Retinal pigment epithelial cell (primary cell): ENCODE results near the gene CCDC34.

Experiments
- DNase-seq: peaks from one replicate; pipeline ENCODE4 v3.0.0-alpha.2; 2010; ENCODE audit warnings: low read depth
- H3K4me3 ChIP-seq: 2 replicates; pipeline ENCODE4 v1.5.1; 2011; ENCODE audit warnings: mild to moderate bottlenecking, low read length, control low read depth, moderate library complexity
- TF ChIP-seq, protein P1 (sequence below): conservative IDR thresholded peaks from 2 replicates; pipeline ENCODE4 v1.5.1; 2011; ENCODE audit warnings: low read depth, low read length, control low read depth, inconsistent platforms

Gene CCDC34

DNA sequence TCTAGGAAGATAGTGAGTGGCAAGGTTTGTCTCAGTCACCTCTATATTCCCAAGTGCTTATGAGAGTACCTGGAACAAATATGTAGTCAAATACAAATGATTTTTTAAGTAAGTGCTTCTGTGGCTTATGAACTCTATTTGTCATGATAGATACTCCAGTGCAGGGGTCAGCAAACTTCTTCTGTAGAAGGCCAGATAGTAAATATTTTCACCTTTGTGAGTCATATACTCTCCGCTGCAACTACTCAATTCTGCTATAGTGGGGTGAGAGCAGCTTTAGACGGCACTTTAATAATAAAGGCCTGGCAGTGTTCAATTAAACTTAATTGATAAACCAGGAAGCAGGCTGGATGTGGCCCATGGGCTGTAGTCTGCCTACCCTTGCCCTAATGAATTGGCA is 12.4 kb upstream of the CCDC34 start:
- no peak overlapping the region for H3K4me3 ChIP-seq
- no peak for DNase-seq
- TF ChIP-seq, protein P1, sequence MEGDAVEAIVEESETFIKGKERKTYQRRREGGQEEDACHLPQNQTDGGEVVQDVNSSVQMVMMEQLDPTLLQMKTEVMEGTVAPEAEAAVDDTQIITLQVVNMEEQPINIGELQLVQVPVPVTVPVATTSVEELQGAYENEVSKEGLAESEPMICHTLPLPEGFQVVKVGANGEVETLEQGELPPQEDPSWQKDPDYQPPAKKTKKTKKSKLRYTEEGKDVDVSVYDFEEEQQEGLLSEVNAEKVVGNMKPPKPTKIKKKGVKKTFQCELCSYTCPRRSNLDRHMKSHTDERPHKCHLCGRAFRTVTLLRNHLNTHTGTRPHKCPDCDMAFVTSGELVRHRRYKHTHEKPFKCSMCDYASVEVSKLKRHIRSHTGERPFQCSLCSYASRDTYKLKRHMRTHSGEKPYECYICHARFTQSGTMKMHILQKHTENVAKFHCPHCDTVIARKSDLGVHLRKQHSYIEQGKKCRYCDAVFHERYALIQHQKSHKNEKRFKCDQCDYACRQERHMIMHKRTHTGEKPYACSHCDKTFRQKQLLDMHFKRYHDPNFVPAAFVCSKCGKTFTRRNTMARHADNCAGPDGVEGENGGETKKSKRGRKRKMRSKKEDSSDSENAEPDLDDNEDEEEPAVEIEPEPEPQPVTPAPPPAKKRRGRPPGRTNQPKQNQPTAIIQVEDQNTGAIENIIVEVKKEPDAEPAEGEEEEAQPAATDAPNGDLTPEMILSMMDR: no peak

DNA sequence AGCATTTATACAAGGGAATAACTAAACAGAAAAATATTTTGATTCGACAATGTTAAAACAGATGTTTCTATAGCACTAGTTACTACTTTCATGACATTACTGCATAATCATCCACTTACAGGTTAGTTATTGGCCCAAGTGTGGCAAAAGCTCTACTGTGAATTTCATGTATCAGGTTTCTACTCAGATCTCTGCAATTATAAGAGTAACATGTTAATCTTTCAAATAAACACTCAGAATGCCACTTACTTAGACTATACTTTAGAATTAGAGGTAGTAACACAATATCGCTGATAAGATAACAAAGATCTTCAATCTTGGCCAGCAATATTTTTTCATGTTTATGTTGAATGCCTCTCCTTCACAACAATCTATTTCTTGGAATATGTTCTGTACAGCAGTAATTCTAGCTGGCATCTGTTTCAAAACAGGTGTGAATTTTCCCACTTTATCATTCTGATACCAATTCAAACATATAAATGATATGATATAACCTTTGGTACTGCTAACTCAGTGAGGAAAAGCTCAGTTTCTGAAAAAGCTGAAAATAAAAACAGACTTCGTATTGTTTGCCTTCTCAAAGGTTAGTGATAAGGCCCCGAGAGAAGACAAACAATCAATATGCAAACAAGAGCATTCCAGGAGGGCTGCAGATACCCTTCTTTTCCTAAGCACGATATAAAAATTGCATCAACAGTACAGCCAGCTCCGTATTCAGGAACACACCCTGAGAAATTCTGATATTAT is 11.0 kb upstream of the CCDC34 start:
- no peak for DNase-seq
- H3K4me3 ChIP-seq: no peak overlapping the region
- TF ChIP-seq, protein P1: no peak

DNA sequence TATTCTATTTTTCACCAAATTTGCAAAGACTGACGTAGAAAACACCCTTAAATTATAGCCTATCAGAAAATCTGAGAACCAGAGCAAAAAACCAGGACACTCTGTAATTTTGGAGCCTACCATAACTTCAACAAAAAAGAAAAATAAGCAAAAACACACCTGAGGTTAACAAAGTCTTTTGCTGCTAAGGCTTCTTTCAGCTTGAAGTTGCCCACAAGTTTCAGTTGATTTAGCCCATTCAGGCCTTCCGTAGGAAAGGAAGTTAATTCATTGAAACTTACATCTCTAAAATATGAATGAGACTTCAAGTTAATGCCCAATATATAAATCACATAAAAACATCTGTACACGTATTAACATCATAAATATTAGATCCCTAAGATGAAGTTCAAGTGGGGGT is 10.4 kb upstream of the CCDC34 start:
- no peak overlapping the region for H3K4me3 ChIP-seq
- DNase-seq: no peak
- TF ChIP-seq, protein P1: no peak

DNA sequence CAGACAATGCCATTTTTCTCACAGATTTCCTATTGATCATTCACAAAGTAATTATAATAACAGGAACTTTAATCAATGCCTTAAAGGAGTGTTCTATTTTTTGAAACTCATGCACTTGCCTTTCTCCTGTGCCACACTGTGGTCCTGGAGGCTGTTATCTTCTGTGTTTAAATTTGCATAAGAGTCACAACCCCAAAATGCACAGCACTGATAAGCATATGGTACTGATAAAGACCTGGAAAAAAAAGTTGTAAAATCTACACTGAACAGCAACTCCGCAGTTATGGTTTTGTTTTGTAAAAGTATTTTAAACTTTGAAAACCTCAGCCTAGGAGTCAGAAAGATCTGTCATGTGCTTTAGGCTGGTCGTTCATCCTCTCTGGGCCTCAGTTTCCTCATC is 9.1 kb upstream of the CCDC34 start:
- DNase-seq: no peak
- H3K4me3 ChIP-seq: no peak overlapping the region
- TF ChIP-seq, protein P1: no peak

DNA sequence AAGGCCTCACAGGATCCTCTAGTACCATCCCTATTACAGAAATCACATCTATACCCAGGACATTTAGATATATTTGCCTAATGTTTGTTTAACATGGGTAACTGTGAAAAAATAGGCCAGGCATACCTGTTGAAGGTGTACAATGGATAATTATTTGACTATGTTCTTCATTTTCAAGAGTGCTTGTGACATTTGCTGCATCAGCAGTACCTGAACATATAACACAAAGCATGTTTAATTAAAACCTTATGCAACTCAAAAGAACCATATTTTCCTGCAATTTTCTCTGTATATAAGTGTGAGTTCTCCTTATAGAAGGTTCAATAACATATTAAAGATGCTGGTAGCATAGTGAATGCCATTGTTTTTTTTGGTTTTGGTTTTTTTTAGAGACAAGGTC is 8.5 kb upstream of the CCDC34 start:
- no peak for DNase-seq
- no peak overlapping the region for H3K4me3 ChIP-seq
- TF ChIP-seq, protein P1: no peak

DNA sequence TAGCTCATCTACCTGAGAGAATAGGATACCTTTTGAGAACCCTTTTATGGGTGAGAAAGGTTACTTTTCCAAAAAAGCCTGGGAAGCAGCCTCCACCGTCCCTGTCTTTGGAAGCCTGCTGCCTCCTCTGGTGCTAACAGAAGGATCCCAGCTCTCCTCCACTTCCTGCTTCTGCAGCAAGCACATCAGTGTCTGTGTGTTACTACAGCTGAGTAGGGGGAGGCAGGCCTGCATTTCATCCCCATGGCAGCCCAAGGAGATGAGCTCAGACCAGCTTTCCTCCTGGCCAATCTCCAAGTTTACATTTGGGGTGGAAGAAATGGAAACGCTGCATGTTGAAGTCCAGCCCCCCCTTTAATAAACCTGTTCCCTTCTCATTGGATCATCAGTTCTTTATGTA is 7.4 kb upstream of the CCDC34 start:
- no peak overlapping the region for H3K4me3 ChIP-seq
- TF ChIP-seq, protein P1: no peak
- no peak for DNase-seq

DNA sequence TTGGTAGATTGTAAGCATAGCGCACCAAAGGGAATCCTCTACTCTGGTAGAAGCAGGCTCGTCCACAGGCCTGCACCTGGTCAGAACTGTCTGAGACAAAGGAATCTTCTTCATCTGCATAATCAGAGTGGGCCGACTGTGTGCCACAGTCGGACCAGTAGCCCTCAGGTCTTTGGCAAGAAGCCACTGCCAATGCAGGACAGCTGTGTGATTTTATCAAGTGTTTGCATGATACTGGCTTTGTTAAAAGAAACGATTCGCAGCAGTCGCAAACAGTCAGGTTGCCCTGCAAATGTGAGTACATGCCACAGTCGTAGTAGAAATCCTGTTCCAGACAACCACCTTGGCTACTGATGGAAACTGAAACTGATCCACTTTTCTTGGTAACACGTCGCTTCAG is 4.9 kb upstream of the CCDC34 start:
- H3K4me3 ChIP-seq: no peak overlapping the region
- no peak for DNase-seq
- TF ChIP-seq, protein P1: no peak
